Superior temporal gyrus (tissue), 1 donor: ENCODE measurements around the gene ERC2.
"Not testable (repeated sequence)": the region's sequence is repeated elsewhere in the genome, so short reads cannot be mapped to it uniquely, and the experiment has no call there.

Experiments used
- DNase-seq: peaks from one replicate; pipeline ENCODE4 v3.0.0-alpha.2; 2016; ENCODE audit errors: extremely low spot score

Gene ERC2

GRCh38 chr3:56468184-56469106 is at the start of gene ERC2:
ERC2 (minus strand) TSS chr3:56468467.
- peak; percentile 53 for DNase-seq

DNA sequence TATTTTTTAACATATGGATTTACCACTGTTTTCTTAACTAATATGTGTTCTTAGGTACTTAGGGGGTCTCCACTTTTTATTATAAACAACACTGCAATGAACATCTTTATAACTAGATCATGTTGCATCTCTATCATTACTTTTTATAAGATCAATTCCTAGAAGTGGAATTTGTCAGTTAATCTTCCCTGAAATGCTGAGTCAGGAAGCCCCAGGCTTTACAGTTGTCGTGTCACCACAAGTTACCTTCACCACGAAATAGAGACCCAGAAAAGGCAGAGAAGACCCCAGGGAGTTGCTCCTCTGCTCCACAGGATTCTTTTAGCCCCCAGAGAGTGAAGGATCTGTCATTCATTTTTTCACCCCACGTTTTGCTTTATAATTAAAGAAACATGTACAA is 34.5 kb upstream of the ERC2 start:
- DNase-seq: no peak

DNA sequence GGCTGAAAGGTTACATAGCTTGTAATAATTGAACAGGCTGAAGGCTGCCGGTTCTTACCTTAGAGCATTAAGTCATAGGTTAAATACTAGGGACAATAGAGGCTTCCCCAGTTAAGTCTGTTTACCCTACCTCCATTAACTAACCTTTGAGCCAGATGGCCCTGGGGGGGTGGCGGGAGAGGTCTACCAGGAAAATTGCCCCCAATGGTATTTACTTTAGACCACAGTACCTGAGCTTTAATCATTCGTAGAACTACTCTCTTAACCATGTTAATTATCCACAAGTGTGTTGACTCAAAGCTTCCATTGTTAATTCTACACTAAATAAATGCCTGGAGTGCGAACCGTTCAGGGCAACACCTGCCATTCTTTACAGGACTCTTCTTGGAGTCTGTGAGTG is 28.1 kb upstream of the ERC2 start:
- not testable (repeated sequence) for DNase-seq

DNA sequence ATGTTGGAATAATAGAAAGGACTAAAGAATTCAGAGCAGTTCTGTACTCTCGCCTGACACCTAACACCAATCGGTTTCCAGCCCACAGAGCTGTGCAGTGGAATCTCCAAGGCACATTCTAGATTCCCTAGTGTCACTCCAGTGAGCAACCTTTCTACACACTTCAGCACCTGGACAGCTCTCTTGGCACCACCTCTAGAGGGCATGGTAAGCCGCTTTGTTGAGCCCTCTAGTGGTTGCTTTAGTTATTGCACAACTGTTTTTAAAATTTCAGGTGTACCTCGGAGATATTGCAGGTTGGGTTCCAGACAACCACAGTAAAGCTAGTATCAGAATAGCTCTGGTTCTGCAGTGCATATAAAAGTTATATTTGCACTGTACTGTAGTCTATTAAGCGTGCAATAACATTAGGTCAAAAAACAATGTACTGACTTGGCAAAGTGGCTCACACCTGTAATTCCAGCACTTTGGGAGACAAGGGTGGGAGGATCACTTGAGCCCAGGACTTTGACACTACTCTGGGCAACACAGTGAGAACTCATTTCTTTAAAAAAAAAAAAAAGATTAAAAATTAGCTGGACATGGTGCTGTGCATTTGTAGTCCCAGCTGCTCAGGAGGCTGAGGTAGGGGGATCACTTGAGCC is 26.5 kb upstream of the ERC2 start:
- peak; percentile 84 for DNase-seq

GRCh38 chr3:56491566-56491965 is 23.3 kb upstream of the ERC2 start:
- no peak for DNase-seq

- DNase-seq: no peak
These were observed 20.7 kb upstream of the ERC2 start for GRCh38 chr3:56488812-56489600.

DNA sequence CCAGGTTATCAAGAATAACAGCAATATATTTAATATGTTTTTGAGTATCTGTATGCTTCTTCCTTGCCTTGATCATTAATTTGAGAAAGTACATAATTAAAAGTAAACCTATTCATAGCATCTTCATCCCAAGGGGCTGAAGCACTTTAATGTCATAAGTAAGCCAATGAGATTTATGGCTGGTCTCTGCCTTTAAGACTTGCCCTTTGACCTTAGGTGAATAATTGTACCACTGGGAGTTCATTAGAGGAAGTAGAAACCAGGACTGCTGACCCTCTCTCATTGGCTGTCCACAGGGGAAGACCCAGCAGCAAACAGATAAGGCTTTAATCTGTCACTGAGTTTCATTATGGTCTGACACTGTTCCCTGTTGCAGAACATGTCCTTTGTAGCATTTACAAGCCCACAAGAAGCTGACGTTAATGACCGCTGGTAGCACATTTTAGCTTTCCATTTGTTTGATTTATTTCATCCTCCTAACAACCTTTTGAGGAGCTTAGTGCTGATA is 16.3 kb upstream of the ERC2 start:
- no peak for DNase-seq

- peak; percentile 65 for DNase-seq
These were observed 15.9 kb upstream of the ERC2 start for GRCh38 chr3:56484122-56484521.

- DNase-seq: no peak
These were observed 9.4 kb upstream of the ERC2 start for GRCh38 chr3:56477646-56478045.

- DNase-seq: no peak
These were observed 8.5 kb upstream of the ERC2 start for GRCh38 chr3:56476771-56477170.

- no peak for DNase-seq
These were observed 3.5 kb upstream of the ERC2 start for GRCh38 chr3:56471771-56472170.

GRCh38 chr3:56469141-56469540 is 874 bp upstream of the ERC2 start:
- no peak for DNase-seq

GRCh38 chr3:56467801-56468183 is 475 bp downstream of the ERC2 start:
- no peak for DNase-seq

DNA sequence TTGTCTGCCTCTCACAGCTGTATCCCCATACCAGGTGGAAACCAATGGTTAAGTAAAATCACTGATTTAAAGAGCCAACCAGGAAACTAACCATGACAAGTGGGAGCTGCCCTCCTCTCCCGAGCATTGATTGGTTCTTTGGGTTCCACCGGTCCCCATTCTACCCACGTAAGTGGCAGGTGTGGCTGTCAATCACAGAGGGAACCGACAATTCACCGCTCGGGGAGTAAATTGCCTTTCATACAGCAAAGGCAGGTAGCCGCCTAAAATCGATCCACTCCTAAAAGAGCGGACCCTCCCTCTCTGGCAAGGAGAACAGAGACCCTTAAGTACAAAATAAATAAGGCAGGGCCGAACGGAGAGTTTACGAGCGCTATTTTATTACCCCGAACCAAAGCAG is 1.2 kb downstream of the ERC2 start:
- DNase-seq: peak; percentile 95

DNA sequence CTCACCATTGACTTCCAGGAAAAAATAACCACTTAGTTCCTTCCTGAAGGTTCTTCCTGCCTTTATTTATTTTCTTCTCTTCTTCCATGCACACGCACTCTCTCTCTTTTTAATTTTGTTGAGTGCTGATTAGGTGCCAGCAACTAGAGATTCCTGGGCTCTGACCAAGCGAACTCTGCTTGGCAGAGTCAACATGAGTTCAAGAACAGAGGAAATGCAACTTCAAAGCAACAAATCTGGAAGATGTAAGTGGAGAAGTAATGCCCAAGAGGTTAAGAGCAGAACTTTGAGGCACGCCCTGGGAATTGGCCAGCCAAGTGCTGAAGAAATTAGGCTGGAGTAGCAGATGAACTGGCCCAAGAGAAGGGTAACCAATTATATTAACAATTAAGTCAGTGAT is 8.5 kb downstream of the ERC2 start:
- DNase-seq: no peak

DNA sequence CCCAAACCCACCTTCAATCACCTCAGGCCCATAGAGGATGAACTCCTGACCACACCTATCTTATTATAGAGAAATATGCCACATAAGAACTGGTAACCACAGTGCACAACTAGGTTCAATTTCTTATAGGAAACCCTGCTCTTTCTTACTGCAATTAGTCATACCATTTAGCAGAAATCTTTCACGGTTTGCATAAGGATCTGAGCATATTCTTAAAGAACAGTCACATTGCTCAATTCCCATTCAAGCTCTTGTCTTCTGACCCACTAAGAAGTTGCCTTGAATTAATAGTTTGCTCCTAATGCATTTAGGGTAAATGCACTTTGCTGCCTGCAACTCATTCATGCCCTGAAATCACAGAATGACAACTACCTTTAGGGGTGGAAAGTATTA is 9.2 kb downstream of the ERC2 start:
- no peak for DNase-seq

GRCh38 chr3:56458496-56459103 is 9.7 kb downstream of the ERC2 start:
- no peak for DNase-seq

GRCh38 chr3:56456117-56456516 is 12.2 kb downstream of the ERC2 start:
- no peak for DNase-seq

- DNase-seq: no peak
These were observed 15.3 kb downstream of the ERC2 start for GRCh38 chr3:56453011-56453410.

DNA sequence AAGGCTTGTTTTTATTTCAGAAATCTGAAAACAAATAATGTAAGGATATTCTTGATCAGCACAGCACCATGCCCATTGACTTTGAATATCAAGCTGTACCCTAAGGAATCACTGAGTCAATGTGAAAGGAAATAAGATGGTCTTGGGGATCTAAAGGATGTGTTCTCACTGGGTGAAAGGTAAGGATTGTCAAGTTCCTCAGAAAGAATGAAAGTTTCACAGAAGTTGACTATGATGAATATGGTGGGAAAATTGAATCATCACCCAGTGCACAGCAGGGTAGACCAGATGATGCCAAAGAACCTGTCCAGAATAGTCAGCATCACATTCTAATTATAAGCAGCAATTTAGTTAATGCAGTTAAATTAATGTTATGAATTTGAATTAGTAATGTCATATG is 16.2 kb downstream of the ERC2 start:
- DNase-seq: no peak

GRCh38 chr3:56443372-56443771 is 24.9 kb downstream of the ERC2 start:
- DNase-seq: no peak

DNA sequence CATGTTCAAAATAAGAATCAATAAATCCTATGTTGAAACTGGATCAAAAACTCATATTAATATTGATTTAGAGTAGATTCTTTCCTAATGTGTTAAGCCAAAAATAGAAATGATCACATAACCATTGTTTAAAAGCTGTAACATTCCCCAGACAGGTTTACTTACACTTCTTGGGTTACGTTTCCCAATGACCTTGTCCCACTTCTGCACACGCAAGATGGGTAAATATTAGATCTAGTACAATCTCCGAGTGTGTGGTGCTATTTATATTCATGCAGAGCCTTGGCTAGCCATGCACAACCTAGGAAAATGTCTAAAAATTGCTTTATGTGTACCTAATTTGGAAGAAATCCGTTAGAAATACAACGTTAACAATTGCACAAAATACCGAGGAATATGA is 39.6 kb downstream of the ERC2 start:
- no peak for DNase-seq
